Type B pancreatic cell (in vitro differentiated cells): ENCODE measurements around the gene RNF227. TPM values are rescaled to one million over a fixed set of nuclear protein-coding genes. Genes with fewer than 3 reads are reported as not detected.

ENCODE experiments used
- DNase-seq: peaks from one replicate; pipeline ENCODE4 v3.0.0; 2021; ENCODE audit warnings: mixed read lengths; ENCODE audit not compliant: unreplicated experiment; ENCODE audit errors: extremely low spot score
- H3K27ac Mint-ChIP-seq: 2 replicates; pipeline ENCODE4 v1.8.0; 2021; ENCODE audit warnings: mild to moderate bottlenecking, mixed read lengths
- H3K27me3 Mint-ChIP-seq: 2 replicates; pipeline ENCODE4 v1.8.0; 2021; ENCODE audit warnings: mixed read lengths
- H3K36me3 Mint-ChIP-seq: 2 replicates; pipeline ENCODE4 v1.8.0; 2021; ENCODE audit warnings: mixed read lengths
- H3K4me1 Mint-ChIP-seq: one replicate; pipeline ENCODE4 v1.8.0; 2021; ENCODE audit warnings: mixed read lengths; ENCODE audit not compliant: unreplicated experiment
- H3K4me3 Mint-ChIP-seq: 2 replicates; pipeline ENCODE4 v1.8.0; 2021; ENCODE audit warnings: mild to moderate bottlenecking, mixed read lengths
- H3K9me3 Mint-ChIP-seq: 2 replicates; pipeline ENCODE4 v1.8.0; 2021; ENCODE audit warnings: mixed read lengths
- CTCF ChIP-seq: fragments of 200-600 bp; sonication (generic); conservative IDR thresholded peaks from 2 replicates; pipeline ENCODE4 v1.5.0; 2021; ENCODE audit warnings: antibody characterized with exemption, mild to moderate bottlenecking
- total RNA-seq: library from RNA; stranded (reverse); gene quantifications from 2 replicates; pipeline ENCODE4 v1.2.1, GENCODE V29; 2021; ENCODE audit warnings: low replicate concordance

The RNF227 gene
- total RNA-seq, 1 donor from 2014 or later, result 3.3 TPM

- no peak overlapping the region for H3K4me3 Mint-ChIP-seq
- H3K27me3 Mint-ChIP-seq, result no peaks in the 10 kb centered on the region
- peaks cover 5% of the 10 kb centered on the region for H3K36me3 Mint-ChIP-seq
- no peaks in the 10 kb centered on the region for H3K4me1 Mint-ChIP-seq
- DNase-seq, result no peak
- no peak overlapping the region for H3K27ac Mint-ChIP-seq
- no peaks in the 10 kb centered on the region for H3K9me3 Mint-ChIP-seq
- TF ChIP-seq CTCF, result peak; percentile 31
Observed at GRCh38 chr17:7886227-7887037, 29.7 kb downstream of the RNF227 start.

DNA sequence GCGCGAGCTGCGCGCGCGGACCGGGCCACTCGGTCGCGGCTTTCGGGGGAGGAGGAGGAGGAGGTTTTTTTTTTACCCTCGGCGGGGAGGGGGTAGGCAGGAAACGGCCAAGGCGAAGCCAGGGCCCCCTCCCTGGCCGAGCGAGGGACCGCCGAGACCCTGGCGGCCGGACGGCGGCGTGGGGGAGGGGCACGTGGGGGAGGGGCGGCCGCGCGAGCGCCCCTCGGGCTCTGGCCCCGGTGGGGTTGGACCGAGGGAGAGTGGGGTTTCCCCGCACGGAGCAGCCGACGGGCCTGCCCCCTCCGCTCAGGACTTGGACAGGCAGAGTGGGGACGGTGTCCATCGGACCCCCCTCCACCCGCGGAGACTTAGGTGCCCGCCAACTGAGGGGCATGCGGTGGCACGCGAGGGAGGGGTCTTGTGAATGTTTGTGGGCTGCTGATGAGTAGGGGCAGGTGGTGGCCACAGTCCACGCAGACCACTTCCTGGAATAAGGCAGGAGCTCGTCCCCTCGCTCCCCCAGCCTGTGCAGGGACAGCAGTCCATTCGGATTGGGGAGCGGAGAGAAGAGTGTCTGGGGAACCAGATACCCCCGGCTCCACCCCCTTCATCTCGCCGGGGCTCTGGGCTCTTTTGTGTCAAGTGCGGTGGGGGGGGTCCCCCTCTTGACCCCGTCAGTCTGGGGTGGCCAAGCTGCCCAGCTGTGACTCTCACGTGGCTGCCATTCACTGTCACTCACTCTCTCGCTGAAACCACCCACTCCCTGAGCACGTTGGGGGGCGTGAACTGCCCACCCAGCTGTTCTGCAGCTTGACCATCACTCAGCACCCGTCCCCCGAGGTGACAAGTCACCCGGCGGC lies 30.5 kb downstream of the RNF227 start:
- no peak for TF ChIP-seq CTCF

DNA sequence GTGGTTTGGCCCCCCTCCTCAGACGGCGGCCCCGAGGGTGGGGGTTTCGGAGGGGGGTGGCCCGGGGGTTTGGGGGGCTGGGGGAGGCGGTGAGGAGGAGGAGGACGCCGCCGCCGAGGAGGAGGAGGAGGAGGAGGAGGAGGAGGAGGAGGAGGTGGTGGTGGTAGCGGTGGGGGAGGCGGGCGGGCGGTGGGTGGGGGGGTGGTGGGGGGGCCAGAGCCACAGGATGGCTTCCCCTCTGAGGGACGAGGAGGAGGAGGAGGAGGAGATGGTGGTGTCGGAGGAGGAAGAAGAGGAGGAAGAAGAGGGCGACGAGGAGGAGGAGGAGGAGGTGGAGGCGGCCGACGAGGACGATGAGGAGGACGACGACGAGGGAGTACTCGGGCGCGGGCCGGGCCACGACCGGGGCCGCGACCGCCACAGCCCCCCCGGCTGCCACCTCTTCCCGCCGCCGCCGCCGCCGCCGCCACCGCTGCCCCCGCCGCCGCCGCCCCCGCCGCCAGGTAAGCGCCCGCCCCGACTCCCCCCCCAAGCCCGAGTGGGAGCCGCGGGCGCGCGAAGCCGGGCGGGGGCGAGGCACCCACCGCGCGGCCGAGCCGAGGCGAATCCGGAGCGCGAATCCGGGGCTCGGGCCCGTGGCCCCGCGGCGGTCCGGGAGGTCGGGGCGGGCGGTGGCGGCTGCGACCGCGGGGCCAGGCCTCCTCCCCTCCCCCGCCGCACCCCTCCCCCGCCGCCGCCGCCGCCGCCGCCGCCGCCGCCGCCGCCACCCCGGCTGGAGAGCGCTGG lies 31.3 kb downstream of the RNF227 start:
- TF ChIP-seq CTCF, result no peak
- Mint-ChIP-seq H3K4me3 (peak overlapping the region; percentile 81), H3K27me3 (no peaks in the 10 kb centered on the region), H3K9me3 (no peaks in the 10 kb centered on the region), H3K4me1 (no peaks in the 10 kb centered on the region), H3K27ac (no peak overlapping the region), H3K36me3 (no peaks in the 10 kb centered on the region)
- DNase-seq, result no peak

More for the DNA sequence above, 30.5 kb downstream of the RNF227 start:
- Mint-ChIP-seq H3K27me3 (no peaks in the 10 kb centered on the region), H3K36me3 (peaks cover 5% of the 10 kb centered on the region), H3K27ac (no peak overlapping the region), H3K9me3 (no peaks in the 10 kb centered on the region), H3K4me1 (no peaks in the 10 kb centered on the region), H3K4me3 (no peak overlapping the region)
- peak; percentile 80 for DNase-seq

DNA sequence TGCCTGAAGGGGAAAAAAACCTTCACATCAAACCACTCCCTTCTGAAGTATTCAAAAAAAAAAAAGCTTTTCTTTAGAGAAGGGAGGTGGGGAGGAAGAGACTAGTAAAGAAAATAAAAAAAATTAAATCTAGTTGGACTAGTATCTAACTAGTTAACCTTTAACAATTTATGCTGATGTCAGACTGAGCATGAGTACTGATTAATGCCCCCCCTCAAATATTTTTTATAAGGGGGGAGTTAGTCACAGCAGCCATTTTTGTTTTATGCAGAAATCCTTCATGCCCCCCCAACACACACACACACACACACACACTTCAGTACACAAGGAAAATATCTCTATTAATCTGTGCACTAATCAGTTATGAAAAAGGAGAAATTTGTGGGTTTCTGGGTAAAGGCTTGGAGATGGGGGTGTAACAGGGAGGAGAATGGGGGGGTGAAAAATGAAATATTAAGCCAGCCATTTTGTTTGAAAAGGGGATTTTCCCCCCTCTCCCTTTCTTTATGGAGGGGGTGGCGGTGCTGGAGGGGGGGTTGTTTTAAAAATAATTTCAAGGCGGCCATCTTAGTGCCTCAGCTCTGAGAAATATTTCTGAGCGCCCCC lies 32.2 kb downstream of the RNF227 start:
- H3K4me3 Mint-ChIP-seq, result peak overlapping the region; percentile 88
- no peaks in the 10 kb centered on the region for H3K27me3 Mint-ChIP-seq
- H3K9me3 Mint-ChIP-seq, result no peaks in the 10 kb centered on the region
- no peaks in the 10 kb centered on the region for H3K36me3 Mint-ChIP-seq
- no peak for DNase-seq
- H3K4me1 Mint-ChIP-seq, result no peaks in the 10 kb centered on the region
- no peak overlapping the region for H3K27ac Mint-ChIP-seq
- no peak for TF ChIP-seq CTCF

DNA sequence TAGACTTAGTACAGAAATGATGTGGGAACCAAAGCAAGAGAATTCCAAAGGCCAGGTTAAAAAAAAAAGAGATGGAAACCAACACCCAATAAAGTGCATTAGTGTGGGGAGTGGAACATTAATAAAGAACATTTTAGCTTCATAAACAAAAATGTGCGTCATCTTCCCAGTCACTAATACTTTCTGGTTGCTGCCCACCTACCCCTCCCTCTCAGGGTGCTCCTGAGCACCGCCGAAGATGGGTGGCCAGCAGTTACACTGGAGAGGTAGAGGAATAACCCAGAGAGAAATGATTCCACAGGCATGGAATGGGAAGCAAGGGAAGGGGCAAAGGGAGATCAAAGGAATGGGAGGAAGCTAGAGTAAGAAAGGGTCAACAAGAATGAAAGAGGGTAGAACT lies 33.5 kb downstream of the RNF227 start:
- DNase-seq, result no peak
- no peaks in the 10 kb centered on the region for H3K4me1 Mint-ChIP-seq
- H3K27ac Mint-ChIP-seq, result no peak overlapping the region
- H3K36me3 Mint-ChIP-seq, result no peaks in the 10 kb centered on the region
- H3K27me3 Mint-ChIP-seq, result no peaks in the 10 kb centered on the region
- TF ChIP-seq CTCF, result no peak
- no peaks in the 10 kb centered on the region for H3K9me3 Mint-ChIP-seq
- no peak overlapping the region for H3K4me3 Mint-ChIP-seq
